HFFc6 (cell line): ENCODE measurements around the gene LSS. TPM values are rescaled to one million over a fixed set of nuclear protein-coding genes. Genes with fewer than 3 reads are reported as not detected.
"Not testable (repeated sequence)": the region's sequence is repeated elsewhere in the genome, so short reads cannot be mapped to it uniquely, and the experiment has no call there.

Experiments used
- DNase-seq: peaks from one replicate; pipeline ENCODE4 v3.0.0-alpha.2; 2018
- H3K27ac Mint-ChIP-seq: 2 replicates; pipeline ENCODE4 v1.8.0; 2020; ENCODE audit warnings: mild to moderate bottlenecking, mixed read lengths
- H3K27me3 Mint-ChIP-seq: 2 replicates; pipeline ENCODE4 v1.8.0; 2021; ENCODE audit warnings: mild to moderate bottlenecking, moderate library complexity, mixed read lengths; ENCODE audit not compliant: insufficient read depth
- H3K36me3 Mint-ChIP-seq: 2 replicates; pipeline ENCODE4 v1.8.0; 2021; ENCODE audit warnings: low read depth, mixed read lengths
- H3K4me1 Mint-ChIP-seq: 2 replicates; pipeline ENCODE4 v1.8.0; 2020; ENCODE audit warnings: low read depth, mixed read lengths
- H3K4me3 Mint-ChIP-seq: 2 replicates; pipeline ENCODE4 v1.8.0; 2020; ENCODE audit warnings: mild to moderate bottlenecking, moderate library complexity, mixed read lengths
- H3K9me3 Mint-ChIP-seq: 2 replicates; pipeline ENCODE4 v1.8.0; 2020; ENCODE audit warnings: mild to moderate bottlenecking, mixed read lengths
- total RNA-seq, 6 experiments: library from RNA; stranded (reverse); fragmentation: NEBNext Ultra II Directional; extraction: Animal tissue kit (Norgen Biotek cat#: 25700); gene quantifications; 2 replicates in 1 of 6; 3 replicates in 5 of 6; pipeline ENCODE4 v1.2.3, GENCODE V29; 2021
- TF ChIP-seq, protein P1 (sequence below): fragments of 200-600 bp; sonication (generic); IDR thresholded peaks from 2 replicates; pipeline ENCODE4 v1.5.0; 2021; ENCODE audit warnings: antibody characterized with exemption, mild to moderate bottlenecking

LSS gene
- total RNA-seq, 6 experiments from 2014 or later = 47.9 to 61.3 (median 50.6) TPM

DNA sequence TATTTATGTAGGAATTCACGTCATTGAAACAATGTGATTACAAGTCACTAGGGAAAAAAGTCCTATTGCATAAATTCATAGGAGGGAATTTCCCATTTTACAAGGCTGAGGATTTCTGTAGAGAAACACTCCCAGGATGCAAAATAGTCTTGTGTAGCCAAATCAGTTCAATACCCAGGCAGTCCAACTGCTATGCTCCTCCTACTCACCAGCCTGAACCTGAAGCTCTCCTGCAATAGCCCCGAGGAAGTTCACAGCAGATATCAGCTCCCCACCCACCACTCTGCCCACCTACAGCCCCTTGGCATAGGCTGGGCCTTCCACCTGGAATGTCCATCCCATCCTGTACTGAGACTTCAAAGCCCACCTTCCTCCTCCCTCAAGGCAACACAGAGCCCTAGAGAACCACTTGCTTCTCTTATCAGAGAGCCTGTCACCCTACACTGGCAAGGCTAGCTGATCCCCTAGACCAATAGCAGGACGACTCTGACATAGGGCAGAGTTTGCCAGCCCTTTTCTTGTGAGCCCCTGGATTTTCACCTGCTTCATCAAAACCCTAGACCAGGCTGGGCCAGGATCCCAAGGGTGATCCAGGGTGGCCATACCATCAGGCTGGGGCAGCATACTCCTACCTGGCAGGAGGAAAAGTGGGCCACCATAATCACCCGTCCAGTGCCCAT is 1.5 kb downstream of the LSS start:
- H3K4me3 Mint-ChIP-seq = peak overlapping the region; percentile 91
- H3K9me3 Mint-ChIP-seq = no peaks in the 10 kb centered on the region
- peaks cover 46% of the 10 kb centered on the region for H3K4me1 Mint-ChIP-seq
- TF ChIP-seq, protein P1, sequence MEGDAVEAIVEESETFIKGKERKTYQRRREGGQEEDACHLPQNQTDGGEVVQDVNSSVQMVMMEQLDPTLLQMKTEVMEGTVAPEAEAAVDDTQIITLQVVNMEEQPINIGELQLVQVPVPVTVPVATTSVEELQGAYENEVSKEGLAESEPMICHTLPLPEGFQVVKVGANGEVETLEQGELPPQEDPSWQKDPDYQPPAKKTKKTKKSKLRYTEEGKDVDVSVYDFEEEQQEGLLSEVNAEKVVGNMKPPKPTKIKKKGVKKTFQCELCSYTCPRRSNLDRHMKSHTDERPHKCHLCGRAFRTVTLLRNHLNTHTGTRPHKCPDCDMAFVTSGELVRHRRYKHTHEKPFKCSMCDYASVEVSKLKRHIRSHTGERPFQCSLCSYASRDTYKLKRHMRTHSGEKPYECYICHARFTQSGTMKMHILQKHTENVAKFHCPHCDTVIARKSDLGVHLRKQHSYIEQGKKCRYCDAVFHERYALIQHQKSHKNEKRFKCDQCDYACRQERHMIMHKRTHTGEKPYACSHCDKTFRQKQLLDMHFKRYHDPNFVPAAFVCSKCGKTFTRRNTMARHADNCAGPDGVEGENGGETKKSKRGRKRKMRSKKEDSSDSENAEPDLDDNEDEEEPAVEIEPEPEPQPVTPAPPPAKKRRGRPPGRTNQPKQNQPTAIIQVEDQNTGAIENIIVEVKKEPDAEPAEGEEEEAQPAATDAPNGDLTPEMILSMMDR = no peak
- peaks cover 1% of the 10 kb centered on the region; the same call in 1 of the 2 replicates for H3K27me3 Mint-ChIP-seq
- peaks cover 18% of the 10 kb centered on the region for H3K36me3 Mint-ChIP-seq
- peak; percentile 12 for DNase-seq
- H3K27ac Mint-ChIP-seq = peak overlapping the region; percentile 70

DNA sequence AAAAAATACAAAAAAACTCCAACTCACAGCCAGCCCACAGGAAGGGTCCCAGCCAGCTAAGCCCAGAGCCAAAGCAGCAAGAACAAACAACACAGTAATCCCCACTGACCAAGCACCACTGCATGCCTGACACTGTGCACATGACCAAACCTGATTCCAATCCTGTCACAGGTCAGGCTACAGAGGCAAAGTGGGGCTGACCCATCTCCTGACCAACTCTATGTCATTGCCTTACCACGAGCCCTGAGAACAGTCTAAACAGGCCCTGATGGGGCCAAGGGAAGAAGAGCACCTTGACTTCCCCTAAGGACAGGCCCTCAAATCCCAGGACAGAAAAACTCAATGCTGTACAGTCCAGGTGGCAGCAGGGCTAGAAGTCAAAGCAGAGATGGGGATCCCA is 2.4 kb downstream of the LSS start:
- Mint-ChIP-seq H3K36me3 (peaks cover 11% of the 10 kb centered on the region), H3K27me3 (peaks cover 1% of the 10 kb centered on the region; the same call in 1 of the 2 replicates), H3K4me3 (peak overlapping the region; percentile 91; the same call in 1 of the 2 replicates), H3K9me3 (no peaks in the 10 kb centered on the region), H3K27ac (peak overlapping the region; percentile 43; the same call in 1 of the 2 replicates), H3K4me1 (peaks cover 46% of the 10 kb centered on the region)
- DNase-seq = no peak
- TF ChIP-seq, protein P1 = no peak

DNA sequence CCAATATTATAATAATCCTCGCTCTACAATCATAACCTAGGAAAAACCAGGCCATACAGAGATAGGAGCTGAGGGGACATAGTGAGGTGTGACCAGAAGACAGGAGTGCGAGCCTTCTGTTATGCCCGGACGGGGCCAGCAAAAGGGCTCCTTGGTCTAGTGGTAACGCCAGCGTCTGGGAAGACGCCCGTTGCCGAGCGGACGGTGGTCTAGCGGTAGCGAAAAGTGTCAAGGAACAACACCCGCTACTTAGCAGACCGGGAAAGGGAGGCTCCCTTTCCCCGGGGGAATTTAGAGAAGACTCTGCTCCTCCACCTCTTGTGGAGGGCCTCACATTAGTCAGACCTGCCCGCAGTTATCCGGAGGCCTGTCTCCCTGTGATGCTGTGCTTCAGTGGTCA is 4.9 kb downstream of the LSS start:
- H3K4me3 Mint-ChIP-seq, H3K9me3 Mint-ChIP-seq, H3K36me3 Mint-ChIP-seq, H3K27me3 Mint-ChIP-seq, DNase-seq, H3K27ac Mint-ChIP-seq: not testable (repeated sequence)
- H3K4me1 Mint-ChIP-seq = peaks cover 30% of the 10 kb centered on the region

DNA sequence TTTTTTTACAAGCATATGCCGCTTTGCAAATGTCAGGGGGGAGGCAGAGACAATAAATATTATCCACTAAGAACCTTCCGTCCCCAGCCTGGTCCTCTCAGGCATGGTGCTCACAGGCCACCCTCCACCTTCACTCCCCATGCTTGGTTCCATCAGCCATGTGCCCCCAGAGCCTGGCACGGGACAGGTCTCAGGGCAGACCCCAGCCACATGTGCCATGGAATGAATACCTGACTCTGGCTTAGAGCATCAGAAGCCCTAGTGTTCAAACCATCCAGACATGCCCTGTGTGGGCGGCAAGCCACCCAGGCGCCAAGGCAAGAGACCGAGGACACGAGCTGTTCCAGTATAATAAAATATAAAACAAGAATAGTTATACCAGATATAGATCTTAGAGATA is 5.4 kb downstream of the LSS start:
- Mint-ChIP-seq H3K4me1 (peaks cover 30% of the 10 kb centered on the region), H3K9me3 (no peaks in the 10 kb centered on the region), H3K36me3 (peaks cover 9% of the 10 kb centered on the region), H3K27ac (no peak overlapping the region), H3K4me3 (no peak overlapping the region), H3K27me3 (no peaks in the 10 kb centered on the region)
- no peak for DNase-seq
- TF ChIP-seq, protein P1 = no peak

DNA sequence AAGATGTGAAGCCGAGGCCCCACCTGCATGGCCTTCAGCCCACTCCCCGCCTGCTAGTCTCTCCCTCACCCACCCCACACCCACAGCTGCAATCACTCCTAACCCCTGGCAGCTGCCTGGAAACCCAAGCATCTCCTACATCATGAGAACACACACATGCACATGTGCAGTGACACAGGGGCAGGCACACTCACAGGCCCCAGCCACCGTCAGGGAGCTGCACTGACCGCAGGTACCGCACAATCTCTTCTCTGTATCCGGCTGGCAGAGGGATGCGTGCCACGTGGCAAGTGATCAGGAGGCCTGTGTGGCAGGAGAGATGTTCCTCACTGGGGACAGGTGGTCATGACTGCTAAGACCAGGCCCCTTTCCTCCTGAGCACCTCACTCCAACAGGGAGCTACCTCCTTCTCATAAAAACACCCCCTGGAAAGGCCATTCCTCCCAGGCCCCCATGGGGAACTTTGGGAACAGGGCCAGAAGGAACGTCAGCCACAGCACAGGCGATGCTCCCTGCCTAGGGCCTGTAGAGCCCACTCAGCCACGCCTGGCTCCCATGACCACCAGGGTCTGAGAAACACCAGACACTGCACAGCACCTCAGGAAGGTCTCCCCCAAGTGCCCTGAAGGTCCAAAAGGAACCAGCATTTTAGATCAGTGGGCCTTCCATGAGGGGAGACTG is 6.0 kb downstream of the LSS start:
- Mint-ChIP-seq H3K36me3 (peaks cover 9% of the 10 kb centered on the region), H3K27ac (no peak overlapping the region), H3K4me3 (no peak overlapping the region), H3K27me3 (no peaks in the 10 kb centered on the region), H3K4me1 (peaks cover 27% of the 10 kb centered on the region), H3K9me3 (no peaks in the 10 kb centered on the region)
- TF ChIP-seq, protein P1 = no peak
- no peak for DNase-seq
